ENCODE measurements around the gene MRPS22.

DNA sequence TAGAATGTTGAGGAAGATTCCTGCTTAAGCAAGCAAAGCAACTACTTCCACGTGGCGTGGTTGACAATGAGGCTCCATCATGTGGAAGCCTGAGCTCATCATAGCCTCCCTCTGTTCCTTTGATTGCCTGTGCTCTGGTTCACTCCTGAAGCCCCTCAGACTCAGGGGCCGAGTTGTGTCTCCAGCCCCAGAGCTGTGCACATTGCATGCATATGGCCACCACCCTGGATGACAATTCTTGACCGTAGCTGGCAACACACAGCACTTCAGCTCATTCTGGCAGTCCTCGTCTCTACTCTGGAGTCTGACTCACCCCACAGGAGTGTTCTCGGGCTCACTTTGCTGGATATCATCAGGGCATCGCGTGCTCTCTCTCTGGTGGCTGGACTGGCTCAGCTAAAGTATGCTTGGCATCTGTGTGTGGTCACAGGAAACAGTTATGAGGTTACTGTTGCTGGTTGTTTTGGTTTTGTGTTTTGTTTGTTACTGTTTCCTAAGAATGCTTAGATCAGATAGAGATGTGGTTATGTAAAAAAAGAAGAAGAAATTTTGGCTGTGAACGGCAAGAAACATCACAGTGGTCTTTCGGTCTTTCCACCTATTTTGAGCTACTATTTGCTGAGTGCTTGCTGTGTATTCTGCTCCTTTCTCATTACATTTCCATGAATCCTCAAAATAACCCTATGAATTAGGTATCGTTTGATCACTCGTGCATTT is 41.6 kb upstream of the MRPS22 start:
- TF ChIP-seq, protein P1, sequence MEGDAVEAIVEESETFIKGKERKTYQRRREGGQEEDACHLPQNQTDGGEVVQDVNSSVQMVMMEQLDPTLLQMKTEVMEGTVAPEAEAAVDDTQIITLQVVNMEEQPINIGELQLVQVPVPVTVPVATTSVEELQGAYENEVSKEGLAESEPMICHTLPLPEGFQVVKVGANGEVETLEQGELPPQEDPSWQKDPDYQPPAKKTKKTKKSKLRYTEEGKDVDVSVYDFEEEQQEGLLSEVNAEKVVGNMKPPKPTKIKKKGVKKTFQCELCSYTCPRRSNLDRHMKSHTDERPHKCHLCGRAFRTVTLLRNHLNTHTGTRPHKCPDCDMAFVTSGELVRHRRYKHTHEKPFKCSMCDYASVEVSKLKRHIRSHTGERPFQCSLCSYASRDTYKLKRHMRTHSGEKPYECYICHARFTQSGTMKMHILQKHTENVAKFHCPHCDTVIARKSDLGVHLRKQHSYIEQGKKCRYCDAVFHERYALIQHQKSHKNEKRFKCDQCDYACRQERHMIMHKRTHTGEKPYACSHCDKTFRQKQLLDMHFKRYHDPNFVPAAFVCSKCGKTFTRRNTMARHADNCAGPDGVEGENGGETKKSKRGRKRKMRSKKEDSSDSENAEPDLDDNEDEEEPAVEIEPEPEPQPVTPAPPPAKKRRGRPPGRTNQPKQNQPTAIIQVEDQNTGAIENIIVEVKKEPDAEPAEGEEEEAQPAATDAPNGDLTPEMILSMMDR (IDR thresholded peaks at IDR 0.05), result no peak
- no peak for TF ChIP-seq POLR2A (IDR thresholded peaks at IDR 0.05)

All from thyroid gland (tissue), 4 donors.